Colonic mucosa (tissue), 4 donors: ENCODE data around the gene CA14. TPM values are rescaled to one million over a fixed set of nuclear protein-coding genes. Genes with fewer than 3 reads are reported as not detected.

ENCODE experiments used
- DNase-seq: peaks from one replicate; pipeline ENCODE4 v3.0.0-alpha.2; 2020
- H3K27ac ChIP-seq: fragments of 200-600 bp; one replicate; pipeline ENCODE4 v1.8.0; 2021
- H3K27me3 ChIP-seq: fragments of 200-600 bp; one replicate; pipeline ENCODE4 v1.8.0; 2021
- H3K36me3 ChIP-seq: fragments of 200-600 bp; one replicate; pipeline ENCODE4 v1.8.0; 2021
- H3K4me1 ChIP-seq: fragments of 200-600 bp; one replicate; pipeline ENCODE4 v1.8.0; 2021; ENCODE audit warnings: mild to moderate bottlenecking
- H3K4me3 ChIP-seq: fragments of 200-600 bp; one replicate; pipeline ENCODE4 v1.8.0; 2021
- H3K9ac ChIP-seq, 2 donors: one replicate each; pipeline ENCODE4 v1.7.0; 2013; ENCODE audit warnings: control low read depth in 2 of 2, low read depth in 2 of 2, low read length in 2 of 2
- H3K9me3 ChIP-seq: fragments of 200-600 bp; one replicate; pipeline ENCODE4 v1.8.0; 2021
- CTCF ChIP-seq: fragments of 200-600 bp; IDR thresholded peaks from one replicate; pipeline ENCODE4 v1.8.0; 2022; ENCODE audit warnings: antibody characterized with exemption, mild to moderate bottlenecking
- intact Hi-C: fragments of 100-400 bp; cut with DNase I; formaldehyde crosslinking; loops from one replicate; pipeline ENCODE4 v1.14.1; 2022
- total RNA-seq, 2 donors: library from RNA; stranded (reverse); fragmentation: NEBNext Ultra II Directional in 1 of 2; extraction: Animal tissue kit (Norgen Biotek cat#: 25700) in 1 of 2; gene quantifications; one replicate each; pipeline ENCODE4 v1.2.1, GENCODE V29; 2021
- donor health status: healthy.
- donor health status: DM: no; HTN: no; CAD: no.
- donor health status: DM: no; HTN: no; CAD: no.

The CA14 gene
- total RNA-seq, 2 donors from 2014 or later = 0.22 to 0.29 TPM

- H3K9me3 ChIP-seq = no peaks in the 10 kb centered on the region
- H3K4me1 ChIP-seq = no peaks in the 10 kb centered on the region
- DNase-seq = no peak
- no peaks in the 10 kb centered on the region for H3K27me3 ChIP-seq
- no peak for TF ChIP-seq CTCF
- no peaks in the 10 kb centered on the region for H3K36me3 ChIP-seq
- no peak overlapping the region for H3K9ac ChIP-seq
- no peak overlapping the region for H3K4me3 ChIP-seq
- H3K27ac ChIP-seq = no peak overlapping the region
- intact Hi-C loops = no loop called here
Measured at GRCh38 chr1:150237746-150238145, 19.8 kb upstream of the CA14 start.

GRCh38 chr1:150243003-150243402, 14.6 kb upstream of the CA14 start:
- Histone ChIP-seq H3K27me3 (no peaks in the 10 kb centered on the region), H3K27ac (no peak overlapping the region), H3K9me3 (no peaks in the 10 kb centered on the region), H3K4me3 (no peak overlapping the region), H3K4me1 (no peaks in the 10 kb centered on the region), H3K36me3 (no peaks in the 10 kb centered on the region), H3K9ac (no peak overlapping the region)
- intact Hi-C loops = no loop called here
- TF ChIP-seq CTCF = no peak
- DNase-seq = no peak

- Histone ChIP-seq H3K27me3 (no peaks in the 10 kb centered on the region), H3K9ac (no peak overlapping the region), H3K4me1 (no peaks in the 10 kb centered on the region), H3K9me3 (no peaks in the 10 kb centered on the region), H3K4me3 (no peak overlapping the region), H3K36me3 (no peaks in the 10 kb centered on the region), H3K27ac (no peak overlapping the region)
- no peak for DNase-seq
- no peak for TF ChIP-seq CTCF
- intact Hi-C loops = no loop called here
Measured at GRCh38 chr1:150249936-150250335, 7.6 kb upstream of the CA14 start.

- intact Hi-C loops = no loop called here
- peak overlapping the region; percentile 28 for H3K4me3 ChIP-seq
Measured at GRCh38 chr1:150256198-150256553, 1.4 kb upstream of the CA14 start.

GRCh38 chr1:150256554-150257341, 826 bp upstream of the CA14 start:
- intact Hi-C loops = no loop called here
- no peak for DNase-seq
- TF ChIP-seq CTCF = no peak
- H3K9ac ChIP-seq = peak overlapping the region in 1 of 2 donors; percentile 60
- no peak overlapping the region for H3K4me3 ChIP-seq
- H3K36me3 ChIP-seq = no peaks in the 10 kb centered on the region
- H3K27ac ChIP-seq = no peak overlapping the region
- H3K4me1 ChIP-seq = peaks cover 7% of the 10 kb centered on the region
- H3K27me3 ChIP-seq = peaks cover 4% of the 10 kb centered on the region
- no peaks in the 10 kb centered on the region for H3K9me3 ChIP-seq

More at GRCh38 chr1:150256198-150256553, 1.4 kb upstream of the CA14 start:
- TF ChIP-seq CTCF = no peak
- Histone ChIP-seq H3K27me3 (peaks cover 4% of the 10 kb centered on the region), H3K36me3 (no peaks in the 10 kb centered on the region), H3K27ac (no peak overlapping the region), H3K9ac (peak overlapping the region in 1 of 2 donors; percentile 60), H3K9me3 (no peaks in the 10 kb centered on the region), H3K4me1 (peaks cover 7% of the 10 kb centered on the region)
- no peak for DNase-seq
